ENCODE data around the gene C6orf118.

Gene C6orf118

DNA sequence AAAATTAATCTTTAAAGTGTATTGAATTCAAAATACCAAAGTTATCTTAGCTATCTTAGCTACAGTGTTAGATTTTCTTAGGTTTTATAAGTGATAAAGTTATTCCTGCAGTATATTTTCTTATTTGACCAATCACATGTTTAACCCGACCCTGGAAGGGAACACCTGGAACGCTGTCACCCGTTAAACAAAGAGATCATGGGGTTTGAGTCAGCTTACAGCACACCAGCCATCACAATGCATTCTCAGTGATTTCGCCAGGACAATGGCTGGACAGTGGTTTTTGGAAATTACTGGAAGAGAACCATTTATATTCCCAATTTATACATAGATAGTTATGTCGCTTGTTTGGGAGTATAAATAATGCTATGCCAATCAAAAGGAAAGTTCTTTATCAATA is 10.5 kb downstream of the C6orf118 start:
- H3K27me3 ChIP-seq (replicated peaks; ENCODE audit: control insufficient read depth, insufficient read depth, low read length), result no peaks in the 10 kb centered on the region
- TF ChIP-seq, protein P1, sequence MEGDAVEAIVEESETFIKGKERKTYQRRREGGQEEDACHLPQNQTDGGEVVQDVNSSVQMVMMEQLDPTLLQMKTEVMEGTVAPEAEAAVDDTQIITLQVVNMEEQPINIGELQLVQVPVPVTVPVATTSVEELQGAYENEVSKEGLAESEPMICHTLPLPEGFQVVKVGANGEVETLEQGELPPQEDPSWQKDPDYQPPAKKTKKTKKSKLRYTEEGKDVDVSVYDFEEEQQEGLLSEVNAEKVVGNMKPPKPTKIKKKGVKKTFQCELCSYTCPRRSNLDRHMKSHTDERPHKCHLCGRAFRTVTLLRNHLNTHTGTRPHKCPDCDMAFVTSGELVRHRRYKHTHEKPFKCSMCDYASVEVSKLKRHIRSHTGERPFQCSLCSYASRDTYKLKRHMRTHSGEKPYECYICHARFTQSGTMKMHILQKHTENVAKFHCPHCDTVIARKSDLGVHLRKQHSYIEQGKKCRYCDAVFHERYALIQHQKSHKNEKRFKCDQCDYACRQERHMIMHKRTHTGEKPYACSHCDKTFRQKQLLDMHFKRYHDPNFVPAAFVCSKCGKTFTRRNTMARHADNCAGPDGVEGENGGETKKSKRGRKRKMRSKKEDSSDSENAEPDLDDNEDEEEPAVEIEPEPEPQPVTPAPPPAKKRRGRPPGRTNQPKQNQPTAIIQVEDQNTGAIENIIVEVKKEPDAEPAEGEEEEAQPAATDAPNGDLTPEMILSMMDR (IDR thresholded peaks at IDR 0.05; ENCODE audit: insufficient read depth, low read length, poor library complexity, severe bottlenecking), result no peak
- no peak for DNase-seq (ENCODE audit: extremely low read depth, insufficient read length)
- no peaks in the 10 kb centered on the region for H3K36me3 ChIP-seq (ENCODE audit: control insufficient read depth, insufficient read depth, low read length)
- no peak overlapping the region for H3K4me3 ChIP-seq (replicated peaks; ENCODE audit: low read depth, low read length)

DNA sequence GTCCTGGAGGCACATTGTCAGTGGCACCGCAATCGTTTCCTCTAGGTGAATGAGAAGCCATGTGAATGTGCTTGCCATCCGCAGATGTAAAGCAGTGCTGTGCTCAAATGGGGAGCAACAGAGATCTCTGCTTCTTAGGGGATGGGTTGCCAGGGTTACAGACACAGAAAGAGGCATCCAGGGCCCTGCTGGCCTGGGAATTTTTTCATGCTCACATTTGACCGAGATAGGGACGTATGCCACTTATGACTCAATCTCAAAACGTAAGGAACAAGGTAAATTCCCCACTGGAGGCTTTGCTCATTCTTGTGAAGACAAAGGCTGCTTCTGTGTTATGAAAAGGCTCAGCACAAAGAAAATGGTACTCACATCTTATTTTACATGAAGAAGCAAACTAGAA is 11.0 kb downstream of the C6orf118 start:
- Histone ChIP-seq H3K36me3 (ENCODE audit: control insufficient read depth, insufficient read depth, low read length) (no peaks in the 10 kb centered on the region), H3K27me3 (replicated peaks; ENCODE audit: control insufficient read depth, insufficient read depth, low read length) (no peaks in the 10 kb centered on the region), H3K4me3 (replicated peaks; ENCODE audit: low read depth, low read length) (no peak overlapping the region)
- DNase-seq (ENCODE audit: extremely low read depth, insufficient read length), result no peak
- TF ChIP-seq, protein P1 (IDR thresholded peaks at IDR 0.05; ENCODE audit: insufficient read depth, low read length, poor library complexity, severe bottlenecking), result no peak

DNA sequence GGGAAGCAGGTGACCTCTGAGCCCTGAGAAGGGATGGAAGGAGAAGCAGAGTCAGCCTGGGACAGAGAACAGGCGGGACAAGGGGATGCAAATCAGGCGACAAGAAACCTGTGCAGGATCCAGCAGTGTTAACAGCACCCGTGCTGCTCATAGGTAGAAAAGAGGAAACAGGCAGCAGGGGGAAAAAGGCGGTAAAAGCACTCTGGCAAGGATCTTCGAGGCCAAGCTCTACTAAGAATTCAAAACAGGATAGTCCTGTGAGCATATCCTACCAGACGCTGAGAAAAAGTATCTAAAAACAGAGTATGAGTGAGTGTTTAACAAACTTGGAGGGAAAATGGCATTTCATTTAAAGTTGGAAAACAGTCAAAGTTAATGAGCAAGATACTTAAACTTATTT is 16.7 kb downstream of the C6orf118 start:
- Histone ChIP-seq H3K4me3 (replicated peaks; ENCODE audit: low read depth, low read length) (no peak overlapping the region), H3K27me3 (replicated peaks; ENCODE audit: control insufficient read depth, insufficient read depth, low read length) (no peaks in the 10 kb centered on the region), H3K36me3 (ENCODE audit: control insufficient read depth, insufficient read depth, low read length) (no peaks in the 10 kb centered on the region)
- DNase-seq (ENCODE audit: extremely low read depth, insufficient read length), result no peak
- TF ChIP-seq, protein P1 (IDR thresholded peaks at IDR 0.05; ENCODE audit: insufficient read depth, low read length, poor library complexity, severe bottlenecking), result no peak

- H3K27me3 ChIP-seq (replicated peaks; ENCODE audit: control insufficient read depth, insufficient read depth, low read length), result no peaks in the 10 kb centered on the region
- TF ChIP-seq, protein P1 (IDR thresholded peaks at IDR 0.05; ENCODE audit: insufficient read depth, low read length, poor library complexity, severe bottlenecking), result no peak
- no peaks in the 10 kb centered on the region for H3K36me3 ChIP-seq (ENCODE audit: control insufficient read depth, insufficient read depth, low read length)
- H3K4me3 ChIP-seq (replicated peaks; ENCODE audit: low read depth, low read length), result no peak overlapping the region
- DNase-seq (ENCODE audit: extremely low read depth, insufficient read length), result no peak
Measured at GRCh38 chr6:165274611-165275010, 34.8 kb downstream of the C6orf118 start.

DNA sequence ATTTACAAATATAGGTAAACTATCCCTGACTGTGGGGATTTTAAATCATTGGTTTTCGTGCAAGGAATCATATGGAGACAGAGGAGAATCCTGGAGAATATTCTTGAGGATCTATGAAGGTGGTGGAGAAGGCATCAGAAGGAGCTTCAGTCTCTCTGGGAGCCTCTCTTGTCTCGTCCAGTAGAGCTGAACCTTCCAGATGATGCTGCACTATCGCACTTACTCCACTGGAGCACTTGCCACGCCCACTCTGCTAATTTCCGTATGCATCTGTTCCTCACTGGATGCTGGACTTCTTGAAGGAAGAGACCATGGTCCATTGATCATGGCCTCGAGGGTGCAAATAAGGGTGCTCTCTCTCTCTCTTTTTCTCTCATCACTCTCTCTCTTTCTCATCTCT is 36.8 kb downstream of the C6orf118 start:
- TF ChIP-seq, protein P1 (IDR thresholded peaks at IDR 0.05; ENCODE audit: insufficient read depth, low read length, poor library complexity, severe bottlenecking), result no peak
- DNase-seq (ENCODE audit: extremely low read depth, insufficient read length), result no peak
- Histone ChIP-seq H3K27me3 (replicated peaks; ENCODE audit: control insufficient read depth, insufficient read depth, low read length) (no peaks in the 10 kb centered on the region), H3K4me3 (replicated peaks; ENCODE audit: low read depth, low read length) (no peak overlapping the region), H3K36me3 (ENCODE audit: control insufficient read depth, insufficient read depth, low read length) (no peaks in the 10 kb centered on the region)

DNA sequence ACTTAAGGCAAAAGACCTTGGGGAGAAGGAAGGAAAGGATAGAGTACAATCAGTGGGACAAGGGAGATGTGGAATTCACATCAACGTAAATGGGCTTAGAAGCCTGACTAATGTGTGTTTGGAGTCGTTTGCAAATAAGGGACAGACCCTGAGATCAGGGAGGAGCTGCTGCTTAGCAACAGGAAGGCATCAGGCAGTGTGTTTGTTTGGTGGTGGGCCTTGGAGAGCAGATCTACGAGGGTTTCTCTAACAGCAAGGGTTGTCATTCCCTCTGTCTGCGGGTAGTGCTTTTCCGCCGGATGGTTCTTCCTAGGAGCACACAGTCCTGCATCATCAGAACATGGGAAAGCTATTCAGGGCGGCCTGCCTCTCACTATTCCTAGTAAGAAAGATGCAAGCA is 40.4 kb downstream of the C6orf118 start:
- no peak overlapping the region for H3K4me3 ChIP-seq (replicated peaks; ENCODE audit: low read depth, low read length)
- no peak for DNase-seq (ENCODE audit: extremely low read depth, insufficient read length)
- no peaks in the 10 kb centered on the region for H3K36me3 ChIP-seq (ENCODE audit: control insufficient read depth, insufficient read depth, low read length)
- TF ChIP-seq, protein P1 (IDR thresholded peaks at IDR 0.05; ENCODE audit: insufficient read depth, low read length, poor library complexity, severe bottlenecking), result no peak
- H3K27me3 ChIP-seq (replicated peaks; ENCODE audit: control insufficient read depth, insufficient read depth, low read length), result no peaks in the 10 kb centered on the region

Data from GM06990 (cell line).